ENCODE data around the gene NOP56. TPM values are rescaled to one million over a fixed set of nuclear protein-coding genes. Genes with fewer than 3 reads are reported as not detected.

The NOP56 gene
- total RNA-seq, 1 donor from 2014 or later: 144 TPM

DNA sequence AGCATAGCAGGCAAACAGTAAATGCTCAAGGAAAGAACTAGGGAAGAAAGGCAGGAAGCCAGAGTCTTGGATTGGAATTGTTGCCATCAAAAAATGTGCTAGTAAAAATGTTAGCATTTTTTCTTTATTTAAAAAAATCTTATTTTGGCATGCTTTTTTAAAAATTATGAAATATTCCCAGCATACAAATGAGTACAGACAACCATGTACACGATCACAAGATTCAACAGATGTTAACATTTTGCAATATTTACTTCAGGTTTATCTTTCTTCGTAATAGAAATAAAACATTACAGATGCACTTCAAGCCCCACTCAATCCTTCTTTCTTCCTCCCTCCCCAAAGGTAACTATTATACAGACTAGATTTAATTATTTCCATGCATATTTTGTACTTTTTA, 27.4 kb upstream of the NOP56 start:
- Mint-ChIP-seq H3K27ac (ENCODE audit: unreplicated experiment) (no peak overlapping the region), H3K27me3 (ENCODE audit: unreplicated experiment) (no peaks in the 10 kb centered on the region), H3K36me3 (ENCODE audit: low read depth, unreplicated experiment) (no peaks in the 10 kb centered on the region), H3K4me3 (ENCODE audit: unreplicated experiment) (no peak overlapping the region), H3K4me1 (ENCODE audit: unreplicated experiment) (no peaks in the 10 kb centered on the region), H3K9me3 (ENCODE audit: unreplicated experiment) (no peaks in the 10 kb centered on the region)
- DNase-seq (ENCODE audit: low spot score): no peak
- TF ChIP-seq, protein P1, sequence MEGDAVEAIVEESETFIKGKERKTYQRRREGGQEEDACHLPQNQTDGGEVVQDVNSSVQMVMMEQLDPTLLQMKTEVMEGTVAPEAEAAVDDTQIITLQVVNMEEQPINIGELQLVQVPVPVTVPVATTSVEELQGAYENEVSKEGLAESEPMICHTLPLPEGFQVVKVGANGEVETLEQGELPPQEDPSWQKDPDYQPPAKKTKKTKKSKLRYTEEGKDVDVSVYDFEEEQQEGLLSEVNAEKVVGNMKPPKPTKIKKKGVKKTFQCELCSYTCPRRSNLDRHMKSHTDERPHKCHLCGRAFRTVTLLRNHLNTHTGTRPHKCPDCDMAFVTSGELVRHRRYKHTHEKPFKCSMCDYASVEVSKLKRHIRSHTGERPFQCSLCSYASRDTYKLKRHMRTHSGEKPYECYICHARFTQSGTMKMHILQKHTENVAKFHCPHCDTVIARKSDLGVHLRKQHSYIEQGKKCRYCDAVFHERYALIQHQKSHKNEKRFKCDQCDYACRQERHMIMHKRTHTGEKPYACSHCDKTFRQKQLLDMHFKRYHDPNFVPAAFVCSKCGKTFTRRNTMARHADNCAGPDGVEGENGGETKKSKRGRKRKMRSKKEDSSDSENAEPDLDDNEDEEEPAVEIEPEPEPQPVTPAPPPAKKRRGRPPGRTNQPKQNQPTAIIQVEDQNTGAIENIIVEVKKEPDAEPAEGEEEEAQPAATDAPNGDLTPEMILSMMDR (IDR thresholded peaks at IDR 0.05; ENCODE audit: unreplicated experiment): no peak

DNA sequence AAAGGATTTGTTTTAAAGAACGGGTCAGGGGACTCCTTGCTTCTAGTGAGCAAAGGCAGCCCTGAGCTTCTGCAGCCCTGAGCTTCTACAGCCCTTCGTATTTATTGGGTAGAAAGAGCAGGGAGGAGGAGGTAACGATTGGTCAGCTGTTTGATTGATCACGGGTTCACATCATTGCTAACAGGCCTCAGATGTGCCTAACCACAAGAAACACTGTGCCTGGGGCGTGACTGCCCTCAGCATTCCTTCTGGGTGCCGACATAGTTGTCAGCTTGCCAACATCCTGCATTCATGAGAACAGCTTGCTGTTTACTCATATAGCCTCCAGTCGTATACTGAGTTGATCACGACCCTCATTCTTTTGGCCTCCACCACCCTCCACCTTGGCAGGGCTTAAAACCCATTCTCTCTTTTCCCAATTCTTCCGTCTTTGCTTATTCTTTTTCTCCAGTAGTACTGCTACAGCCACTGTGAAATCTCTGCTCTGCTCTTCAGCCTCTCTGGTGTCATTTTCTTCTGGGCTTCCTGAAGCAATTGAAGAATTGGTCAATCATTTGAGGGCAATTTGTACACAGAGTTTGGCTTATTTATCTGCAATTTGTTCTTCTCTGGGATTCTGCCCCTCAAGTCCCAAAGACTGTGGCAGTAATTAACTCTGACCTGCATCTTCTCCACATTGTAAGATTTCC, 25.4 kb upstream of the NOP56 start:
- no peak for DNase-seq (ENCODE audit: low spot score)
- H3K9me3 Mint-ChIP-seq (ENCODE audit: unreplicated experiment): no peaks in the 10 kb centered on the region

DNA sequence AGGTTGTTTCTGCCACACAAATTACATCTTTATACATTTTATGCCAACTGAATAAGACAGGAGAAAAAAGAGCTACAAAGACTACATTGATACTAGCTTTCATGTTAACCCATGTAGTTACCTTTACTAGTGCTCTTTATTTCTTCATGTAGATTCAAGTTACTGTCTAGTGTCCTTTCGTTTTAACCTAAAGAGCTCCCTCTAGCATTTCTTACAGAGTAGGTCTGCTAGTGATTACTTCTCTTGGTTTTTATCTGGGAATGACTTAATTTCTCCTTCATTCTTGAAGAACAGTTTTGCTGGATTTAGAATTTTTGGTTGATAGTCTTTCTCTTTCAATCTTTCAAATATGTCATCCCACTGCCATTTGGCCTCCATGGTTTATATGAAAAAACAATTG, 21.2 kb upstream of the NOP56 start:
- H3K27ac Mint-ChIP-seq (ENCODE audit: unreplicated experiment): no peak overlapping the region
- H3K27me3 Mint-ChIP-seq (ENCODE audit: unreplicated experiment): peaks cover 2% of the 10 kb centered on the region

More for the DNA sequence above, 25.4 kb upstream of the NOP56 start:
- H3K4me1 Mint-ChIP-seq (ENCODE audit: unreplicated experiment): no peaks in the 10 kb centered on the region
- H3K27ac Mint-ChIP-seq (ENCODE audit: unreplicated experiment): no peak overlapping the region
- H3K36me3 Mint-ChIP-seq (ENCODE audit: low read depth, unreplicated experiment): no peaks in the 10 kb centered on the region
- no peaks in the 10 kb centered on the region for H3K27me3 Mint-ChIP-seq (ENCODE audit: unreplicated experiment)
- no peak overlapping the region for H3K4me3 Mint-ChIP-seq (ENCODE audit: unreplicated experiment)
- TF ChIP-seq, protein P1 (IDR thresholded peaks at IDR 0.05; ENCODE audit: unreplicated experiment): no peak

DNA sequence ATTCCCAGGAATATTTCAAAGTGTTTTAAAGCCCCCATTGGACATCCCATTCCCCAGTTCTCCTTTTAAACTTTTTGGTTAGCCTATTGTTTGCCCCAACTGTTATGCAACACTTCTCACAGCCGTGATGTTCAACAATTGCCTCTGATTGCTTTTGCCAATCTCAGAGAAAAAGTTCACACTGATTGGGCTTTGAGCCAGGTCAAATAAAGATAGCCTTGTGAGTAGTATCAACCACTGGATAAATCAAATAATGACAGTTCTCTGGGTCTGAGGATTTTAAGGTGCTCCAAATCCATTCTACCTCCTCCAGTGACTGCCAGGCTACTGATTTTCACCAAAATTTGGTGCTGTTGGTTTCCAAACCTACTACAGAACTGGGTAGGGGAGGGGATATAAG, 19.1 kb upstream of the NOP56 start:
- H3K36me3 Mint-ChIP-seq (ENCODE audit: low read depth, unreplicated experiment): no peaks in the 10 kb centered on the region
- H3K9me3 Mint-ChIP-seq (ENCODE audit: unreplicated experiment): no peaks in the 10 kb centered on the region
- TF ChIP-seq, protein P1 (IDR thresholded peaks at IDR 0.05; ENCODE audit: unreplicated experiment): no peak
- DNase-seq (ENCODE audit: low spot score): no peak
- no peak overlapping the region for H3K4me3 Mint-ChIP-seq (ENCODE audit: unreplicated experiment)
- peaks cover 2% of the 10 kb centered on the region for H3K27me3 Mint-ChIP-seq (ENCODE audit: unreplicated experiment)
- no peak overlapping the region for H3K27ac Mint-ChIP-seq (ENCODE audit: unreplicated experiment)
- H3K4me1 Mint-ChIP-seq (ENCODE audit: unreplicated experiment): no peaks in the 10 kb centered on the region

More for the DNA sequence above, 21.2 kb upstream of the NOP56 start:
- DNase-seq (ENCODE audit: low spot score): no peak
- no peaks in the 10 kb centered on the region for H3K9me3 Mint-ChIP-seq (ENCODE audit: unreplicated experiment)
- TF ChIP-seq, protein P1 (IDR thresholded peaks at IDR 0.05; ENCODE audit: unreplicated experiment): no peak
- H3K36me3 Mint-ChIP-seq (ENCODE audit: low read depth, unreplicated experiment): no peaks in the 10 kb centered on the region
- no peaks in the 10 kb centered on the region for H3K4me1 Mint-ChIP-seq (ENCODE audit: unreplicated experiment)
- H3K4me3 Mint-ChIP-seq (ENCODE audit: unreplicated experiment): no peak overlapping the region

DNA sequence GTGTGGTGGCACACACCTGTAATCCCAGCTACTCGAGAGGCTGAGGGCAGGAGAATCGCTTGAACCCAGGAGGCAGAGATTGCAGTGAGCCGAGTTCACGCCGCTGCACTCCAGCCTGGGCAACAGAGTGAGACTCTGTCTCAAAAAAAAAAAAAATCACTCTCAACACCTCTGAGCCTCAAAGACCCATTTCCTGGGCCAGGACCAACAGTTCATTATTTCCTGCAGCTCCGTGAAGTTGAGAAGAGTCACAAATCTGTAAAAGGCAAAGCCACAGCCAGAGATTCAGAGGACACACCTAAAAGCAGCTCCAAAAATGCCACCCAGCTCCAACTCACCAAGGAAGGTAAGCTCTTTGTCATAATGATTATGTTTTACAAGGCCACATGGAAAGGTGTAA, 15.2 kb upstream of the NOP56 start:
- no peak overlapping the region for H3K27ac Mint-ChIP-seq (ENCODE audit: unreplicated experiment)
- no peaks in the 10 kb centered on the region for H3K4me1 Mint-ChIP-seq (ENCODE audit: unreplicated experiment)
- no peak overlapping the region for H3K4me3 Mint-ChIP-seq (ENCODE audit: unreplicated experiment)
- H3K9me3 Mint-ChIP-seq (ENCODE audit: unreplicated experiment): no peaks in the 10 kb centered on the region
- no peak for DNase-seq (ENCODE audit: low spot score)
- TF ChIP-seq, protein P1 (IDR thresholded peaks at IDR 0.05; ENCODE audit: unreplicated experiment): no peak
- no peaks in the 10 kb centered on the region for H3K36me3 Mint-ChIP-seq (ENCODE audit: low read depth, unreplicated experiment)
- H3K27me3 Mint-ChIP-seq (ENCODE audit: unreplicated experiment): peaks cover 2% of the 10 kb centered on the region

Data from endothelial cell (in vitro differentiated cells).